ENCODE data around the gene ZBTB43.

ZBTB43 gene

DNA sequence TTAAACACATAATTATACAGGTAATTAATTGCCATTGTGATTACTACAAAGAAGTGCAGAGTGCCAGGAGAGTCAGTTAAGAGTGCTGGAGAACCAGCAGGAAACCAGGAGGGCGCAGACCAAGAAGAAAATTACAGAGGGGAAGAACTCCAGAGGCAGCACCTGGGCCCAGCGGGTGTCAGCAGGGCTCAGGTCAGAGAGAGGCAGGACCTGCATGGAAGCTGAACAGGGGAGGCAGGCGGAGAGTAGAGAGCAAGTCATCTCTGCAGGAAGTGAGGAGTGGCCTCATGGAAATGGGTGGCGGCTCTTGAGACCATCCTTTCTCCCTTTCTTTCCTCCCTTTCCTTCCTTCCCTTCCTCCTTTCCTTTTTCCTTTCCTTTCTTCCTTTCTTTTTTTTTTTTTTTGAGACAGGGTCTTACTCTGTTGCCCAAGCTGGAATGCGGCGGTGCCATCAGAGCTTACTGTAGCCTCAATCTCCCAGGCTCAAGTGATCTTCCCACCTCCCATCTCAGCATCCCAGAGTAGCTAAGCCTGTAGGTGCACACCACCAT is 51.6 kb downstream of the ZBTB43 start:
- no peak for DNase-seq

DNA sequence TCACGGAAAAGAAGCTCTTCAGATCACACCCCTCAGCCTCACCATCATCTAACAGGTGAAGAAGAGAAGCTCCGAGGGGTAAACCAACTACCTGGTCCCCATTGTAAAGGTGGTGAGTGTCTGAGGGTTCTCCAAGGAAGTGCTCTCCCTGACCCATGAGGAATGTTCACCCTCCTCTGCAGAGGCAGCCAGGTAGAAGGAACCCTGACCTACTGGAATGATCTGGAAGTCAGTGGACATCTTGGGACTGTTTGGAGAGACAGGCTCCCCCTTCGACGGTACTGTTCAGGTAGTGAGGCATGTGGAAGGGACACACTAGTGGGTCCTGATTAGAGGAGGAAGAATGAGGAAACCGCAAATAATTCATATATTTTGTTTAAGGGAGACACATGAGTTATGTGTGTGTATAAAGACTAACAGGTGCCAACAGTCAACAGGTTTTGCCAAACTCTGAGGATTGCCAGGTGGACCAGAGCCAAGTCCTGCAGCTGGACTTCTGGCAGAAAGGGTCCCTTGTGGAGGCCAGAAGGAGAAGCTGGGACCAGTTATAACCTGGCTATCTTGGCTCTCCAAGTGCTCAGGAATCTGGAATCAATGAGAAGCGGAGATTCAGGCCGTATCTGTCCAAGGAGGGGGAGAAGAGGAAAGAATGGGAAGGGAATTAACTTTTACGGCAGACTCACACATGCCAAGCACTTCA is 52.6 kb downstream of the ZBTB43 start:
- no peak for DNase-seq

DNA sequence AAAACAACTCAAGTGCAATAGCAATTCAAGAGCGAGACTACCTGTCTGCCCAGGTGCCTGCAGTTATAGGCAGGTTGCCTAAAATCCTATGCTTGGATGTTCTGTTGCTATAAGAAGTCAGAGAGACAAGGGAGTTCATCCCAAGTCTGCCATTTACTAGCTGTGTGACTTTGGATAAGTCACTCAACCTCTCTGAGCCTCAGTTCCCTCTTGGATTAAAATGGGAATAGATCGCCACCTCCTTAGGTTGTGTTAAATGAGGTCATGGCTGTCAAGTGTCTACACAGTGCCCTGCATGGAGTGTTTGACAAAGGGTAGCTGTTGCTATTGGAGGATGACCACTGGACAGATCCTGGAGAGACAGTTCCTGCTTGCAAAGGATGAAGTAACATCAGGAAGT is 54.3 kb downstream of the ZBTB43 start:
- DNase-seq: no peak

DNA sequence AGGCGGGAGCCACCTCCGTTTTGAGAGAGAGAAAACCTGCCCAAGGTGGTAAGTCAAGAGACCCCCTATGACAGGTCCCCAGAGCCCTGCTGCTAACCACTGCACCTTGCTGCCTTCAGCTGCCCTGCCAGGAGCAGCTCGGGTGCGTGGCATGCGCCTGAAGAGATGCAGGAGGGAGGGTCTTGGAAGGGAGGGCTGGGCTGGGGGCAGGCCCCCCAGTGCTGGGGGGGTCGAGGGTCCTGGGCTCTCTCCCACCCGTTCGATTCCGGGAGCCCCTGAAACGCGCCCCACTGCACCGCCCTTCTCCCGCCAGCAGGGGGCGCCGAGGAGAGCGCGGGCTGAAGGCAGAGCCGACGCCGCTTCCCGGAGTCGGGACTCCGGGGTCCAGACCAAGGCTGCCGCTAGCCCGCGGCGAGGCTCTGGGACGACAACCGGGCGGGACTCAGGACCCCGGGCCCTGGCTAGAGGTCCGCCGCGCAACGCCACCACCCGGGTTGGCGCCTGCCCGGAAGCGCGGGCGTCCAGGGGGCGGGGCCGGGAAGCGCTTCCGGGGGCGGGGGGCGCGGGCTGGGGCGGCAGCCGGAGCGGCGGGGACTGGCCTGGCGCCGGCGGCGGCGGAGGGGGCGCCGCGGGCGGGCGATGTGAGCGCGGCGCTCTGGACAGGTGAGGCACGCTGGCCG is 55.4 kb downstream of the ZBTB43 start, which contains the start of gene ZBTB34:
TSS of gene ZBTB34 (plus strand) at position 563 of the 680 bp plus-strand sequence. CDS start 18,761 bp downstream, outside the sequence.
- DNase-seq: peak in 35 of 56 donors; percentile 31 to 87 (median 65)

DNA sequence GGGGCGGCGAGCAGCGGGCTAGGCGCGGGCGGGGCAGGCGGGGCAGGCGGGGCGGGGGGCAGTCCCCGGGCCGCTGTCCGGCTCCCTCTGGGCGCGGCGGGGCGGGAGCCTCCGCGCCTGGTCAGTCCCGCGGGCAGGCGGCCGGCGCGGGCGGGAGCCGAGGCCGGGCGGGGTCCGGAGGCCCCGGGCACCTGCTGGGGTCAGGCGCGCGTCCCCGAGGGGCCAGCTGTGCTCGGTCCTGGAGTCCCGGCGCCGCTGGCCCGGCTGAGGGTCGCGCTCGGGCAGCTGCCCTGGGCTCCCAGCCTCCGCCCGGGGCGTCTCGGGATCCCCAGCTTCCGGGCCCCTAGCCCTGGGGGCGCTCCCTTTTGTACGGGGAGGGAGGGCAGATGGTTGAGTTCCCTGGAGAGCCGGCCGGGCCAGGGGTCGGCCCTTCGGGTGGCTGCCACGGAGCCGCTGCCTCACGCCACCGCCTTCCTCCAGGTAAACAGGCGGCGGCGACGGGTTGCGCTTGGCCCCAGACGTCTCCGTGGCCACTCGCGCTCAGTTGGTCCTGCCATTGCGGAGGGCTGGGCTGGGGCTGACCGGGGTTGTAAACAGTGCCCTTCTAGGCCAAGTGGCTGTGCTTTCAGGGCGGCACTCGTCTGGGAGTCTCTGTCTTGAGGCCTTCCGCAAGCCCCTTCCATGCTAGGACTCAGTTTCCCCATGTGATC is 56.1 kb downstream of the ZBTB43 start:
- DNase-seq: peak in 5 of 56 donors; percentile 44 to 70 (median 49)

DNA sequence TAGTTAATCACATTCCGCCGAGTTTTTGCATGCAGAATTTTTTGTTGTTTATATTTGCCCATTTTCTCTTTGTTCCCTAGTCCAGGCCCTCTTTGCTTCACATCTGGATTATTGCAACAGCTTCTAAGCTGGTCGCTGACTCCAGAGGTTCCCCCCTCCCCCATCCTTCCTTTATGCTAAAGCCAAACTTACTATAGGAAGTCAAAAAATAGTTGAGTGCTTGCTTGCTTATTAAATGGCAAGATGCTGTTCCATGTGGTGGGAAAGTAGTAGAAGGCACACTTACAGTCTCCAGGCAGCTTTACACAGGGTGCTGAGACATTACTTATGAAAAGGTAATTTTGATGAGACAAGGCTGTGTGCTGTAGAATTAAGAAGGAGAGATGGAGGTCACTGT is 56.9 kb downstream of the ZBTB43 start:
- DNase-seq: no peak

DNA sequence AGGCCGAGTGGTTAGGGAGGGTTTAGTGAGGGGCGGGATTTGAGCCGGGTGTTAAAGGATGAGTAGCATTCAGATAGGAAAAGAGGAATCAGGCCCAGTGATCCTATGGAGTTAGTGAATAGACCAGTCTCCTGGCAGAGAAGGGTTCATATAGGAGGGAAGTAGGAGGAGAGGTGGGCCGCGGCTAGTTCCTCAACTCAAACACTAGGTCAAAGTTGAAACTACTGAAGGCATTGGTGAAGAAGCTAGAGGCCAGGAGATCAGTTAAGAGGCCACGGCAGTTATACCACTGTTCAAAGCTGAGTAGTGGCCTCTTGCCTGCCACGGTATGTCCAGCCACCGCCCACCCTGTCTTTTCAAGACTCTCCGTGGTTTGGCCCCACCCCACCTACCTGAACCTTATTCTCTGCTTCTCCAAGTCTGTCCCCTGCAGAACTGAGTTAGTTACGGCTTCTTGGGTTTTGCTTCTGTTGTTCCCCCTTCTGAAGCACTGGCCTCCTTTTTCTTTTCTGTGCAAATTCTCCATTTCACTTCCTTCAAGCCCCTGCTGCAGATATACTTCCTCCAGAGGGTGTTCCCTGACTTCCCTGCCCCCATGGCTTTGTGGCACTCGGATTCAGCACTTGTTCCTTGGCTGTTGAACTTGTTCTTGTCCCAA is 57.4 kb downstream of the ZBTB43 start:
- peak in 1 of 56 donors; percentile 36 for DNase-seq

DNA sequence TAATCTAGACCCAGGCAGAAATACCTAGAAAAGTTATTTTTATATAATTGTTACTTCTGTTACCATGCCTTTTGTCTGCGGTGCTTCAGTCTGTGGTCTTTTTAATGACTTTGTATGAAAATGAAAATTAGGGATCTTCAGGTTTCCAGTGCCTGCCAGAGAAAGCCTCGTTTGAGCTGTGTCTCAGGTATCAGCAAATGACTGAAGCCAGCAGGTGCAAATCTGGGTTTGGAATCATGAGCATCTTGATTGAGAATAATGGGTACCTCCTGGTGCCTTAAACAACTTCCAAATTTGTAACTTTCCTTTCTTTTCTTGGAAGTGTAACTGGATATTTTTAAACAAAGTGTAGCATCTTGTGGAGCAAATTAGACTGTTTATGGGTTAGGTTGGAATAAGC is 59.9 kb downstream of the ZBTB43 start:
- no peak for DNase-seq

DNA sequence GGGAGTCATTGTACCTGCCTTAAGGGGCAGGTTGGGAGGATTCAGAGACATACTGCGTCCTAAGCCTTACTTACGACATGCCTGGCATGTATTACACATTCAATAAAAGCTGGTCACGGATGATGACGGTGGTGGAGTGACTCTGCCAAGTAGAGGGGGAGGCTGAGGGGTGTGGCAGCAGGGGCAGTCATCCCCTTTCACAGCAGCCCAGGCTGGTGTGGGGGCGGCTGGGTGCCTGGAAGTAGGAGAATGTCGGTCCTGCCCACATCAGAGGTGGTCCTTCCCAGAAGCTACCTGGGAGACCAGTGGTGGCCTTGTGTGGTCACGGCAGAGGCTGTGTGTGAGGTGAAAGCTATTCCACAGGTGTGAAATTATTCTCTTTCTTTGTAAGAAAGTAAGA is 64.5 kb downstream of the ZBTB43 start:
- no peak for DNase-seq

DNA sequence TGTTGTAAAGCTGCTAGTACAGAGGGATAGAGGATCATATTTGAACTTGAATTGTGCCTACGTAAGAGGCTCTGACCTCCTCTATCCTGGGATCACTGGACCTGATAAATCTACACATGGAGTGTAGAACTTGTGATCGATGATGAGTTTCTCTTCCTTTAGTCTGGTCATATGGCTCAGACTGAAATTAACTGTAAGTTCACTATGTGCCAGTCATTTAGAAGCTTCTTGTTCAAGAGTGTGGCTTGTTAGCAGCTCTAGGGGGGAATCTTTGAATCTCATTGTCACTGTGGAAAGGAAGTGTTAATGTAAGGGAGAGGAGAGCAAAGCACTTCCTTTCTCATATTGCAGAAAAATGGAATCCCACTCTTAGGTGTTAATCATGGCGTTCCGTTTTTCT is 67.7 kb downstream of the ZBTB43 start:
- DNase-seq: no peak

DNA sequence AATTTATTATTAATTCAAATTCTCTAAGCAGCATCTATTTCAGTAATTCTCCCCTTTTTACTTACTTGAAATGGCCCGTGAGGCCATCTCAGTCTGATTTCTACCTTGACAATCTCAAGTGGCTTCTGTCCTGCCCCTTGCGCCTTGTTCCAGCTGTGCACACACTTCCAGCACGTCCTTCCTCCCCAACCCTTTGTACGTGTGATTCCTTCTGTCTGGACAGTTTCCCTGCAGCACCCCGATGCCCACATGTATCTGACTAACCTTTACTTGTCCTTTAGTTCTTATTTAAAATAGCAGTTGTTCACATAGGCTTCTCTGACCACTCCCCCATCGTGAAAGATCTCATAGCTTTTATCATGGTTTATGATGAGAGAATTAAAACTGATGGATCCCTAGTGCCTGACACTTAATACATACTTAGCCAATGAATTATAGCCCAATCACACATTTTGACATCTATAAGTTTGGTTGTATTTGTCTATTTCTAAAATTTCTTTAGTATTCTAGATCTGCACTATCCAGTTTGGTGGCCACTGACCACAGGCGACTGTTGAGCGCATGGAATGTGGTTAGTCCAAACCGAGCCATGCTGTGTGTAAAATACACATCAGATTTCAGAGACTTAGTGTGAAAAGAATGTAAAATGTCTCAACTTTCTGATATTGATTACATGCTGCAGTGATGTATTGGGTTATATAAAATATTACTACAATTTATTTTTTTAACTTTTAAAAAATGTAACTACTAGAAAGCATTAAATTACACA is 69.9 kb downstream of the ZBTB43 start:
- DNase-seq: no peak

DNA sequence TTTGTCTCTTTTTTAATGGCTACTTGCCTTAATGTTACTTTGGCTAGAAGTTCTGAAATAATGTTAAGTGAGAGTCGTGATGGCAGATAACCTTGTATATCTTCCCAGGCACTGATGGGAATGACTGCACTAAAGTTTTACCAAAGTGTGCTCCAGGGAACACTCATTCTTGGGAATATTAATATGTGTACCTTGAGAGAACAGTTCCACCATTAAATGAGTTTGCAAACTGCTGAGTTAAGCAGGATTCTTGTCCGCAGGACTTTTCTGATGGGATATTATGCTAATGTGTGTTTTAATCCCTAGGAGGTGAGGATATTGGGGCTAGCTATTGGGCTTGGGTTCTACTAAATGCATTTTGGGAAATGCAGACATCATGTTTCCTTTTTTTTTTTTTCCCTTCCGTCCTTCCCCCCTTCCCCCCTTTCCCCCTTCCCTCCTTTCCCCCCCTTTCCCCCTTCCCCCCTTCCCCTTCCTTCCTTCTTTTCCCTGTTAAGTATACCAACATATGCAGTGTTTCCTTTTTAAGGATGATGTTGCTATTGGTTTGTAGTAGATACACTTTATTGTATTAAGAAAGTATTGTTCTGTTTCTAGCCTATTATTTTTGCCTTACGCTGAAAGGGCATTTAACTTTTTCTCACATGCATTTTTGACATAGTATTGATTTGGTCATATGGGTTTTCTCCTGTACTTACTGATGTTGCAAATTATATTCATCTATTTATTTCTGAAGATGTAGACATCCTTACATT is 71.1 kb downstream of the ZBTB43 start:
- no peak for DNase-seq

DNA sequence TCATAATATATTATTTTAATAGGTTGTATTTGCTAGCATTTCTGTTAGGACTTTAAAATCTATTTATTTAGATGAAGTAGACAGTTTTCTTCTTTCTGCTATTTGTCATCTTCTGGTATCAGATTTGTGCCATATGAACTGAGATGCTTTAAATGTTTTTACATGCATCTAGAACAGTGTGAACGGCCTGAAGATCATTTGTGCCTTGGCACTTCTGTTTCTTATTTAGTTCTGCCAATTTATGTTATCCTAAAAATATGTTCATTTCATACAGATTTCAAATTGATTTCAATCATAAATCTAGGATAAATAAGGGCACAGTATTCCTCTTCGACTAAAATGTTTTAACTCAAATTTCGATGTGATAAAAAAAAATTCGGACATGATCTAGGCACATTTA is 71.7 kb downstream of the ZBTB43 start:
- no peak for DNase-seq

DNA sequence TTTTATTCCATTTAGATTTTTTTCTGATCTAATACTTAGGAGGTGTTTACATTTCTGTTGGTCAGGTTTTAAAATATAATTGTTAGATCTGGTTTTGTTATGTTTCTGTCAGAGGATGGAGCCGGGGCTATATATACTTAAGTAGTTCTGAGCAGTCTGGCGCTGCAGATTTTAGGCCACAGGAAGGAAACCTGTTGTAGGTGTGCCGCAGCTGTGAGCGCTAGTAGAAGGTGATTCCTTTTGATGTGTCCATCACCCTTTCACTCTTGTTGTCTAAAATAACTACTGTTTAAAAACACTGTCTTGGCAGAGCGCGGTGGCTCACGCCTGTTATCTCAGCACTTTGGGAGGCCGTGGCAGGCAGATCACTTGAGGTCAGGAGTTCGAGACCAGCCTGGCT is 72.6 kb downstream of the ZBTB43 start:
- no peak for DNase-seq

DNA sequence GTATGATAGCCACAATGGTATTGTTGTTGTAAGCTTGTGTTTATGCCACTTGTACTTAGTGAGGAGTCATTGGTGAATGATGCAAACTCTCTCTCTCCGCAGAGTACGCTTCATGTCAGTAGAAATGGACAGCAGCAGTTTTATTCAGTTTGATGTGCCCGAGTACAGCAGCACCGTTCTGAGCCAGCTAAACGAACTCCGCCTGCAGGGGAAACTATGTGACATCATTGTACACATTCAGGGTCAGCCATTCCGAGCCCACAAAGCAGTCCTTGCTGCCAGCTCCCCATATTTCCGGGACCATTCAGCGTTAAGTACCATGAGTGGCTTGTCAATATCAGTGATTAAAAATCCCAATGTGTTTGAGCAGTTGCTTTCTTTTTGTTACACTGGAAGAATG is 74.4 kb downstream of the ZBTB43 start:
- peak in 1 of 56 donors; percentile 19 for DNase-seq

DNA sequence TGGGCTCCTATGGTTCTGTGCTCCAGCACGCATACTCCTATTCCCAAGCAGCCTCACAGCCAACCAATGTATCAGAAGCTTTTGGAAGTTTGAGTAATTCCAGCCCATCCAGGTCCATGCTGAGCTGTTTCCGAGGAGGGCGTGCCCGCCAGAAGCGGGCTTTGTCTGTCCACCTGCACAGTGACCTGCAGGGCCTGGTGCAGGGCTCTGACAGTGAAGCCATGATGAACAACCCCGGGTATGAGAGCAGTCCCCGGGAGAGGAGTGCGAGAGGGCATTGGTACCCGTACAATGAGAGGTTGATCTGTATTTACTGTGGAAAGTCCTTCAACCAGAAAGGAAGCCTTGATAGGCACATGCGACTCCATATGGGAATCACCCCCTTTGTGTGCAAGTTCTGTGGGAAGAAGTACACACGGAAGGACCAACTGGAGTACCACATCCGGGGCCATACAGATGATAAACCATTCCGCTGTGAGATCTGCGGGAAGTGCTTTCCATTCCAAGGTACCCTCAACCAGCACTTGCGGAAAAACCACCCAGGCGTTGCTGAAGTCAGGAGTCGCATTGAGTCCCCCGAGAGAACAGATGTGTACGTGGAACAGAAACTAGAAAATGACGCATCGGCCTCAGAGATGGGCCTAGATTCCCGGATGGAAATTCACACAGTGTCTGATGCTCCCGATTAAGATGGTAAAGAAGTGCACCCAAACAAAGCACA is 75.5 kb downstream of the ZBTB43 start:
- no peak for DNase-seq

DNA sequence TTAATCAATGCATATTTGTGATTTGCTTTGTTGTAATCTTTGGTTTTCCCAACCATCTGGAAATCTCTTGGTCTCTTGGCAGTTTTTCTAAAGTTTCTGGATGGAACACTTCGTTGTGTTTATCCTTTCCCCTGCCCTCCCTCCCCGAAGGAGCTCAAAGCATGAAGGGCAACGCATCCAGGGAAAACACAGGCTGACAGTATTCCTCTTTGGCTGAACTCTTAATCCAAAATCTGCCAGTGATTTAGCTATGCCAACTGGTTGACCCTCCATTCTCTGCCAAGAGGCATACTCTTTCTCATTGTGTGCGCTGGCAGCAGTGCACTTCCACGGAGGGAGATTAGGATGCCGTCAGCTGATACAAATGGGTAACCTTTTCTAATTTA is 76.1 kb downstream of the ZBTB43 start:
- peak in 26 of 56 donors; percentile 9 to 66 (median 36) for DNase-seq

DNA sequence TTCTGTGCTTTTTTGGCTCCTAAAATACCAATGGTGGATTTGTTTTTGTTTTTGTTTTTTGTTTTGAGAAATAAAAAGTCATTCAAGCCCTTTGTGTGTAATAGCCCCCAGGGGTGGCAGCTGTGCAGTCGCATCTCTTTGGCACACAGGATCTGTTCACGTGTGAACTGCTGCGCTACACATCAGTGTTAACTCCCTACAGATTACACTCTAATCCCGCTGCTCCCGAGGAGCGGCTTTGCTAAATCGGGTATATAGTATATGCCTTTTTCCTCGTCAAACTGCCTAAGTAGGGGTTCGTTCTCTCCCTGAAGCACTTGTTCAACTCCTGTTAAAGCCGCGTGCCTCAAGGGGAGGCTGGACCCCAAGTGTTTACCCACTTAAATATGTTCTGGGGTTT is 77.9 kb downstream of the ZBTB43 start:
- DNase-seq: no peak

DNA sequence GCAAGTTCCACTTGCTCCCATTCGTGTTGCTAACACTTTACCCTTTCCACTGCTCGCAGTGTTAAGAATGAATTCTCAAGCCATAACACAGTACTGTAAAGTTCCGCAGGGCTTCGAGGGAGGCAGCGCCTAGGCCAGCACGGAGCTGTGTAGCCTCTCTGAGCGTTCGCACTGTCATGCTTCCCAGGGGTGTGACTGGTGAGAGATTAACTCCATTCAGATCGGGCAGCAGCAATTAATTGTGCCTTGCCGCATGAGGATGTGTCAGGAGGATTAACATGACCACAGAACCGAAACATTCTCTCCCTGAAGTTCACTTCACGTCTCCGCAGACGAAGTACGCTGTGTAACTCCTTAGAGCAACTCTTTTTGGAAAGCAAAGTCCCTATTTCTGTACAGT is 78.8 kb downstream of the ZBTB43 start:
- DNase-seq: no peak

Measured in amygdala (tissue), 56 donors.